ENCODE measurements around the gene NCOA7.
"Not testable (repeated sequence)": the region's sequence is repeated elsewhere in the genome, so short reads cannot be mapped to it uniquely, and the experiment has no call there.

The NCOA7 gene

GRCh38 chr6:125919618-125920017 is 128.9 kb downstream of the NCOA7 start:
- DNase-seq (ENCODE audit: low read depth in 3 of 3): no peak

- DNase-seq (ENCODE audit: low read depth in 3 of 3): no peak
These were observed 131.6 kb downstream of the NCOA7 start for GRCh38 chr6:125922322-125922860.

GRCh38 chr6:125923366-125923877 is 132.7 kb downstream of the NCOA7 start:
- DNase-seq (ENCODE audit: low read depth in 3 of 3): no peak

- no peak for DNase-seq (ENCODE audit: low read depth in 3 of 3)
These were observed 133.4 kb downstream of the NCOA7 start for GRCh38 chr6:125924169-125924568.

GRCh38 chr6:125924697-125925358 is 134.1 kb downstream of the NCOA7 start:
- DNase-seq (ENCODE audit: low read depth in 3 of 3): no peak

GRCh38 chr6:125926711-125927110 is 136.0 kb downstream of the NCOA7 start:
- DNase-seq (ENCODE audit: low read depth in 3 of 3): no peak

- no peak for DNase-seq (ENCODE audit: low read depth in 3 of 3)
These were observed 137.0 kb downstream of the NCOA7 start for GRCh38 chr6:125927761-125928160.

GRCh38 chr6:125930765-125931418 is 140.1 kb downstream of the NCOA7 start:
- no peak for DNase-seq (ENCODE audit: low read depth in 3 of 3)

- DNase-seq (ENCODE audit: low read depth in 3 of 3): no peak
These were observed 141.1 kb downstream of the NCOA7 start for GRCh38 chr6:125931733-125932450.

GRCh38 chr6:125932451-125932795 is 141.7 kb downstream of the NCOA7 start:
- no peak for DNase-seq (ENCODE audit: low read depth in 3 of 3)

- not testable (repeated sequence) for DNase-seq (ENCODE audit: low read depth in 3 of 3)
These were observed 144.8 kb downstream of the NCOA7 start for GRCh38 chr6:125935520-125935919.

GRCh38 chr6:125939026-125939425 is 148.3 kb downstream of the NCOA7 start:
- no peak for DNase-seq (ENCODE audit: low read depth in 3 of 3)

- no peak for DNase-seq (ENCODE audit: low read depth in 3 of 3)
These were observed 149.0 kb downstream of the NCOA7 start for GRCh38 chr6:125939791-125940190.

GRCh38 chr6:125940247-125941041 is 149.7 kb downstream of the NCOA7 start:
- no peak for DNase-seq (ENCODE audit: low read depth in 3 of 3)

- no peak for DNase-seq (ENCODE audit: low read depth in 3 of 3)
These were observed 152.1 kb downstream of the NCOA7 start for GRCh38 chr6:125942672-125943527.

- no peak for DNase-seq (ENCODE audit: low read depth in 3 of 3)
These were observed 153.0 kb downstream of the NCOA7 start for GRCh38 chr6:125943528-125944433.

GRCh38 chr6:125944434-125944816 is 153.7 kb downstream of the NCOA7 start:
- DNase-seq (ENCODE audit: low read depth in 3 of 3): no peak

- DNase-seq (ENCODE audit: low read depth in 3 of 3): no peak
These were observed 154.1 kb downstream of the NCOA7 start for GRCh38 chr6:125944896-125945295.

- DNase-seq (ENCODE audit: low read depth in 3 of 3): no peak
These were observed 154.8 kb downstream of the NCOA7 start for GRCh38 chr6:125945378-125946141.

Measured in stimulated activated CD4-positive, alpha-beta T cell treated with anti-CD3 and anti-CD28 coated beads, TNF-alpha, amount 100 ng/mL, for 48 hours (primary cell).